DND-41 (cell line): ENCODE measurements around the gene HLTF.

ENCODE experiments used
- ATAC-seq: fragments of 200-7000 bp; cut with Tn5 transposase; 3 replicates; pipeline ENCODE4 v1.9.1; 2021; ENCODE audit warnings: low read depth; ENCODE audit not compliant: insufficient read depth
- DNase-seq: peaks from one replicate; pipeline ENCODE4 v3.0.0-alpha.2; 2020
- H2AFZ ChIP-seq: 2 replicates; pipeline ENCODE4 v1.6.0; 2012; ENCODE audit warnings: low read depth, low read length
- H3K27ac ChIP-seq: 2 replicates; pipeline ENCODE4 v1.5.1; 2012; ENCODE audit warnings: low read length, inconsistent platforms
- H3K27me3 ChIP-seq: fragments of 200-600 bp; sonication (generic); 2 replicates; pipeline ENCODE4 v1.6.0; 2012; ENCODE audit warnings: low read length, mild to moderate bottlenecking, inconsistent platforms; ENCODE audit not compliant: insufficient read depth, poor library complexity
- H3K36me3 ChIP-seq: 2 replicates; pipeline ENCODE4 v1.5.1; 2012; ENCODE audit warnings: low read length, inconsistent platforms; ENCODE audit not compliant: insufficient read depth
- H3K4me1 ChIP-seq: 2 replicates; pipeline ENCODE4 v1.5.1; 2012; ENCODE audit warnings: mild to moderate bottlenecking, low read length; ENCODE audit not compliant: insufficient read depth
- H3K4me2 ChIP-seq: 2 replicates; pipeline ENCODE4 v1.6.0; 2012; ENCODE audit warnings: mild to moderate bottlenecking, moderate library complexity, low read length, inconsistent platforms; ENCODE audit not compliant: insufficient read depth
- H3K4me3 ChIP-seq, 2 experiments: fragments of 200-600 bp in 1 of 2; shearing (Covaris generic) in 1 of 2; 2 replicates each; pipeline ENCODE4 v1.5.1; 2012 to 2016; ENCODE audit warnings: inconsistent platforms in 2 of 2, low read length in 2 of 2, mild to moderate bottlenecking in 2 of 2, low read depth in 1 of 2, moderate library complexity in 1 of 2
- H3K79me2 ChIP-seq: 2 replicates; pipeline ENCODE4 v1.6.0; 2012; ENCODE audit warnings: low read length, inconsistent platforms; ENCODE audit not compliant: insufficient read depth
- H3K9ac ChIP-seq: 2 replicates; pipeline ENCODE4 v1.6.0; 2012; ENCODE audit warnings: low read depth, mild to moderate bottlenecking, inconsistent platforms, low read length, moderate library complexity
- H3K9me3 ChIP-seq: 2 replicates; pipeline ENCODE4 v1.5.1; 2012; ENCODE audit warnings: low read length, moderate library complexity, mild to moderate bottlenecking, inconsistent platforms; ENCODE audit not compliant: insufficient read depth, severe bottlenecking
- H4K20me1 ChIP-seq: 2 replicates; pipeline ENCODE4 v1.6.0; 2012; ENCODE audit warnings: low read length; ENCODE audit not compliant: insufficient read depth
- EZH2 ChIP-seq: IDR thresholded peaks from 3 replicates; pipeline ENCODE4 v1.6.1; 2012; ENCODE audit warnings: borderline replicate concordance, low read depth, mild to moderate bottlenecking, moderate library complexity, low read length, inconsistent platforms; ENCODE audit not compliant: severe bottlenecking
- TF ChIP-seq, protein P1 (sequence below): IDR thresholded peaks from 2 replicates; pipeline ENCODE4 v1.5.1; 2012; ENCODE audit warnings: borderline replicate concordance, low read length, moderate library complexity, mild to moderate bottlenecking; ENCODE audit not compliant: poor library complexity, severe bottlenecking; ENCODE audit errors: extremely low read depth

HLTF gene

DNA sequence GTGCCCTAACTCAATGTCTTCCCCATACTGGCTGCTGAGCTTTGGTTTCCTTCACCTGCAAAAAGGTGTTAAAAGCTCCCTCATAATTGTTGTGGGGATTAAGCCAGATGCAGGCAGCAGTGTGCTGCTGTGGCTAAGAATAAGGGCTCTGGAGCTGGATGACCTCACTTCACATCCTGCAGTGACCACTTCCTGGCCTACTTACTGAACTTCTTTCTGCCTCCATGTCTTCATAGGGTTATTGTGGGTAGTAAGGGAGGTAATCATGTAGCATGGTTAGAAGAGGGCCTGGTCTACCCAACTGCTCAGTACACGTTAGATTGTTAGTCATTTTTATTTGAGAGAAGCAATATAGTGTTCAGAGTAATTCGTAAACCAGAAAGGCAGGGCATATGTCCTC, 76.6 kb downstream of the HLTF start:
- Histone ChIP-seq H4K20me1 (no peaks in the 10 kb centered on the region), H3K4me3 (no peak overlapping the region), H3K4me1 (peaks cover 9% of the 10 kb centered on the region), H2AFZ (no peak overlapping the region), H3K79me2 (no peaks in the 10 kb centered on the region), H3K27ac (peak overlapping the region; percentile 31), H3K27me3 (no peaks in the 10 kb centered on the region), H3K4me2 (no peak overlapping the region), H3K9ac (no peak overlapping the region), H3K36me3 (peaks cover 4% of the 10 kb centered on the region; the same call in 1 of the 2 replicates), H3K9me3 (no peaks in the 10 kb centered on the region)
- DNase-seq, result peak; percentile 34
- TF ChIP-seq, protein P1, sequence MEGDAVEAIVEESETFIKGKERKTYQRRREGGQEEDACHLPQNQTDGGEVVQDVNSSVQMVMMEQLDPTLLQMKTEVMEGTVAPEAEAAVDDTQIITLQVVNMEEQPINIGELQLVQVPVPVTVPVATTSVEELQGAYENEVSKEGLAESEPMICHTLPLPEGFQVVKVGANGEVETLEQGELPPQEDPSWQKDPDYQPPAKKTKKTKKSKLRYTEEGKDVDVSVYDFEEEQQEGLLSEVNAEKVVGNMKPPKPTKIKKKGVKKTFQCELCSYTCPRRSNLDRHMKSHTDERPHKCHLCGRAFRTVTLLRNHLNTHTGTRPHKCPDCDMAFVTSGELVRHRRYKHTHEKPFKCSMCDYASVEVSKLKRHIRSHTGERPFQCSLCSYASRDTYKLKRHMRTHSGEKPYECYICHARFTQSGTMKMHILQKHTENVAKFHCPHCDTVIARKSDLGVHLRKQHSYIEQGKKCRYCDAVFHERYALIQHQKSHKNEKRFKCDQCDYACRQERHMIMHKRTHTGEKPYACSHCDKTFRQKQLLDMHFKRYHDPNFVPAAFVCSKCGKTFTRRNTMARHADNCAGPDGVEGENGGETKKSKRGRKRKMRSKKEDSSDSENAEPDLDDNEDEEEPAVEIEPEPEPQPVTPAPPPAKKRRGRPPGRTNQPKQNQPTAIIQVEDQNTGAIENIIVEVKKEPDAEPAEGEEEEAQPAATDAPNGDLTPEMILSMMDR, result no peak
- TF ChIP-seq EZH2, result no peak
- peak; percentile 92 for ATAC-seq

DNA sequence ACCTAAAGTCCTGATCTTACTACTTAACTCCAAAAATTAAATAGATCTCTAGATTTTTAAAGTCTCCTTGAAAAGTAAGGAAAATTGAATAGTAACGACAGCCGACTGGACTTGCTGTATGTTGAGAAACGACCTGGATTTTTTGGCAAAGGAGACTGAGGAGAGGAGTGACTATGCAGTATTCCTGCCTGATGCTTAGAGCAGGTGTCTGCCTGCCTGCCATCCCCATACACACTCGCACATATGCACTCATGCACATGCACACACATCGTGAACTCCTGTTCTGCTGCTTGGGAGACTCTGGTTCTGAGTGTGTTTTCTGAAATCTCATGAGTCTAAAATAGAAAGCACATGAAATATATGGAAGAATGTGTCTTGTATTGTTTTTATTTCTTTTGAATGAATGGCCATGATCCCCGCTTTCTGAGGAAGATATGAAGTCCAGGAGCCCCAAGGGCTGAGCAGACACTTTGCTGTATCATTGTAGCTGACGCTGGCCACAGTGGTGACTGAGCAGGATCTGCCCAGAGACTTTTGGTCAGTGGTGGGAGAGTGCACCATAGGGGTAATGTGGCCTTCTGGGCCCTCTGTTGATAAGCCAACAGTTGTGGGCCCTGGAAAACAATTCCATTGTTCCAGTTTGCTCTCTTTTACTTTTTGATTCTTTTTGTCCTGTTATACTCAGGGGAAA, 78.6 kb downstream of the HLTF start:
- ATAC-seq (no peak), DNase-seq (no peak)
- Histone ChIP-seq H3K4me3 (no peak overlapping the region), H3K9ac (no peak overlapping the region), H3K36me3 (peaks cover 4% of the 10 kb centered on the region; the same call in 1 of the 2 replicates), H3K9me3 (no peaks in the 10 kb centered on the region), H2AFZ (no peak overlapping the region), H3K27me3 (no peaks in the 10 kb centered on the region), H3K4me2 (no peak overlapping the region), H3K27ac (no peak overlapping the region), H3K4me1 (peaks cover 9% of the 10 kb centered on the region), H3K79me2 (no peaks in the 10 kb centered on the region), H4K20me1 (no peaks in the 10 kb centered on the region)
- TF ChIP-seq, protein P1, result no peak
- TF ChIP-seq EZH2, result no peak

DNA sequence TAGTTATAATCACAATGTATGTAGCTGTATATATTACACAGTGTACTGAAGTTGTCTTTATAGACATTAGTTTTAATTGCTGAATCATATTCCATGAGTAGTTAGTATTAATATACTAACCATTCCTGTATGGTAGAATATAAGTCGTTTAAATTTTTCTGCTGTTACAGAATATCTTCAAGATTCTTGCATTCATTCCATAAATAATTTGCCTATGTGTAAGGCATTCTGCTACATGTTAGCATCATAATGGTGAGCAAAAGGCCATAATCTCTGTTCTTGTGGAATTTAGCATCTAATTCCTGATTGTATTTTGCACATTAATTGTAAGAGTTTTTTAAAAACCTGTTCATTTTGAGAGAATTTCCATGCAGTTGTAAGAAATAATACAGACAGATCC, 80.9 kb downstream of the HLTF start:
- H4K20me1 ChIP-seq, result no peaks in the 10 kb centered on the region
- H3K79me2 ChIP-seq, result no peaks in the 10 kb centered on the region
- TF ChIP-seq, protein P1, result no peak
- TF ChIP-seq EZH2, result no peak
- peaks cover 4% of the 10 kb centered on the region; the same call in 1 of the 2 replicates for H3K36me3 ChIP-seq
- no peak overlapping the region for H2AFZ ChIP-seq
- no peak overlapping the region for H3K27ac ChIP-seq
- H3K9me3 ChIP-seq, result no peaks in the 10 kb centered on the region
- no peak overlapping the region for H3K4me2 ChIP-seq
- DNase-seq (no peak), ATAC-seq (no peak)
- H3K9ac ChIP-seq, result no peak overlapping the region
- H3K4me1 ChIP-seq, result peaks cover 9% of the 10 kb centered on the region
- no peak overlapping the region for H3K4me3 ChIP-seq
- H3K27me3 ChIP-seq, result no peaks in the 10 kb centered on the region

DNA sequence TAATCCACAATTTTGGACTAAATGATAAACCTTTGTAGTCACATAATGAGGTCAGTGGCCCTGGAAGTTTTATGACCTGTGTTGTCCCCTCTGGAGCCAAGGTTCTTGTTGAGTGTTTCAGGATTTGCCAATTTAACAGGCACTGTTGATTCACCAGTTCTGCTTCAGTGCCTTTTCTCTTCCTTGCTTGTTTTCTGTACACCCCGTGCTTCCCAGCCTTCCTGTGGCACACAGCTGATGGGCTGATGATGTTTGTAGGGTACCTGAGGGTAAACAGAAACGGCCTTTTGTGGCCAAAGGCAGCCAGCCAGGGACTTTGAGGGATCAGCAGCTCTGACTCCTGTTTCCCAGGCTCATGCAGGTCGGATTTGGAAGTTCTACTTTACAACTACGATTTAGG, 81.7 kb downstream of the HLTF start:
- H3K27ac ChIP-seq, result no peak overlapping the region

More for the DNA sequence above, 81.7 kb downstream of the HLTF start:
- no peaks in the 10 kb centered on the region for H4K20me1 ChIP-seq
- H3K9me3 ChIP-seq, result no peaks in the 10 kb centered on the region
- ATAC-seq (no peak), DNase-seq (no peak)
- TF ChIP-seq, protein P1, result no peak
- no peak for TF ChIP-seq EZH2
- H3K27me3 ChIP-seq, result no peaks in the 10 kb centered on the region
- peaks cover 4% of the 10 kb centered on the region for H3K4me1 ChIP-seq
- H3K9ac ChIP-seq, result no peak overlapping the region
- no peak overlapping the region for H2AFZ ChIP-seq
- H3K79me2 ChIP-seq, result no peaks in the 10 kb centered on the region
- H3K4me2 ChIP-seq, result no peak overlapping the region
- H3K36me3 ChIP-seq, result no peaks in the 10 kb centered on the region
- no peak overlapping the region for H3K4me3 ChIP-seq
